Adrenal gland (tissue), 19 donors: ENCODE results near the gene TAL1. TPM values are rescaled to one million over a fixed set of nuclear protein-coding genes. Genes with fewer than 3 reads are reported as not detected.
"Not testable (repeated sequence)": the region's sequence is repeated elsewhere in the genome, so short reads cannot be mapped to it uniquely, and the experiment has no call there.

Experiments used
- DNase-seq, 7 donors: peaks; one replicate each; pipeline ENCODE4 v3.0.0-alpha.2; 2019 to 2020
- H3K27ac ChIP-seq, 5 donors: fragments of 200-600 bp; sonication (generic) in 4 of 5; 1 replicate in 3 of 5; 2 replicates in 2 of 5; pipeline versions ENCODE4 v1.5.1 to v1.8.0; 2016 to 2020; ENCODE audit warnings: mild to moderate bottlenecking in 1 of 5
- H3K27me3 ChIP-seq: fragments of 200-600 bp; 2 replicates; pipeline ENCODE4 v1.8.0; 2021
- H3K36me3 ChIP-seq, 2 donors: fragments of 200-600 bp; replicated peaks in 1 of 2; 1 replicate in 1 of 2; 2 replicates in 1 of 2; pipeline versions ENCODE4 v1.5.1 to v1.8.0; 2018 to 2022
- H3K4me1 ChIP-seq, 2 donors: fragments of 200-600 bp; replicated peaks in 1 of 2; 1 replicate in 1 of 2; 2 replicates in 1 of 2; pipeline versions ENCODE4 v1.5.1 to v1.8.0; 2018 to 2021
- H3K4me3 ChIP-seq, 4 donors: fragments of 200-600 bp; sonication (generic) in 3 of 4; one replicate each; pipeline ENCODE4 v1.5.1; 2016 to 2018
- H3K9me3 ChIP-seq, 3 donors: fragments of 200-600 bp; sonication (generic) in 1 of 3; replicated peaks in 1 of 3; 1 replicate in 2 of 3; 2 replicates in 1 of 3; pipeline versions ENCODE4 v1.5.1 to v1.8.0; 2016 to 2021
- POLR2A ChIP-seq, 2 donors: fragments of 450-650 bp; IDR thresholded peaks; one replicate each; pipeline ENCODE4 v1.6.1; 2017; ENCODE audit warnings: antibody characterized with exemption in 2 of 2, mild to moderate bottlenecking in 2 of 2, moderate library complexity in 1 of 2
- WGBS, 4 donors: extraction: QIAGEN DNeasy Blood & Tissue Kit in 2 of 4; methylation state at CpG; one replicate each; pipeline versions ENCODE4 v1.1.5 to v1.1.7; 2013 to 2017; 5-methylcytosine and 5-hydroxymethylcytosine counted together
- intact Hi-C, 2 donors: fragments of 100-400 bp; cut with DNase I; formaldehyde crosslinking; loops; one replicate each; pipeline versions ENCODE4 v1.14.1 to v1.15.0; 2022 to 2023
- long read RNA-seq, 10 donors: library from polyadenylated mRNA in 3 of 10; unstranded in 2 of 10; stranded (forward) in 1 of 10; transcript quantifications; one replicate each; pipeline ENCODE4 v2.0.0 and lab custom pipeline, GENCODE V29; 2021 to 2026
- polyA plus RNA-seq, 3 donors: library from polyadenylated mRNA; stranded (reverse); fragments of 200-250 nt in 2 of 3; fragments of 350-450 nt in 1 of 3; fragmentation: Illumina TruSeq in 1 of 3; extraction: RNeasy Lipid Tissue Mini Kit (QIAGEN cat#74804) in 1 of 3; gene quantifications; one replicate each; pipeline ENCODE4 v1.2.3, GENCODE V29; 2013 to 2014
- total RNA-seq, 9 donors: library from RNA; depleted of rRNA in 4 of 9; stranded (reverse); fragments of >200 nt in 4 of 9; fragments of 120-200 nt in 1 of 9; fragmentation: NEBNext Ultra II Directional in 1 of 9; extraction: Animal tissue kit (Norgen Biotek cat#: 25700) in 1 of 9; gene quantifications; one replicate each; pipeline versions ENCODE4 v1.1.0 to v1.2.4, GENCODE V29; 2013 to 2023
- TF ChIP-seq, protein P1 (sequence below), 6 experiments: fragments of 450-650 bp in 4 of 6; fragments of 200-600 bp in 2 of 6; sonication (generic) in 1 of 6; IDR thresholded peaks; 1 replicate in 5 of 6; 2 replicates in 1 of 6; pipeline versions ENCODE4 v1.5.1 to v1.8.0; 2016 to 2021; ENCODE audit warnings: antibody characterized with exemption in 6 of 6, mild to moderate bottlenecking in 2 of 6, moderate library complexity in 1 of 6
- donor health status: healthy with polysubstance abuse.
- donor health status: Bipolar disorder and iron deficiency.
- donor health status: DM: yes; HTN: yes; CAD: no.
- donor health status: DM: no; HTN: no; CAD: no.
- donor health status: DM: no; HTN: no; CAD: no.
- donor health status: DM: yes; HTN: yes; CAD: no.

The TAL1 gene
- total RNA-seq (1 to 10 TPM; 1.2 to 6.0 (median 3.0) TPM), polyA plus RNA-seq (10 to 100 TPM in 1 of 3 donors, 1 to 10 TPM in 2; 2.9 to 13.4 (median 5.4) TPM)
- long read RNA-seq, donor 1, full-length matches to known transcripts = 1 of 1 reads
- long read RNA-seq, donor 1, partial matches to known transcripts = 0 of 1 reads
- long read RNA-seq, donor 1, other reads (novel, unspliced or antisense) = 0 of 1 reads
- long read RNA-seq, donor 2, full-length matches to known transcripts = 1 of 1 reads
- long read RNA-seq, donor 2, partial matches to known transcripts = 0 of 1 reads
- long read RNA-seq, donor 2, other reads (novel, unspliced or antisense) = 0 of 1 reads
- long read RNA-seq, donor 3 = 0 reads
- long read RNA-seq, donor 4 = 0 reads
- long read RNA-seq, donor 5, partial matches to known transcripts = 2 of 2 reads
- long read RNA-seq, donor 5, other reads (novel, unspliced or antisense) = 0 of 2 reads
- long read RNA-seq, donor 6, partial matches to known transcripts = 0 of 1 reads
- long read RNA-seq, donor 6, other reads (novel, unspliced or antisense) = 1 of 1 reads
- long read RNA-seq, donor 7, full-length matches to known transcripts = 1 of 1 reads
- long read RNA-seq, donor 7, partial matches to known transcripts = 0 of 1 reads
- long read RNA-seq, donor 7, other reads (novel, unspliced or antisense) = 0 of 1 reads
- long read RNA-seq, donor 8 = 0 reads
- long read RNA-seq, donor 9 = 0 reads
- long read RNA-seq, donor 10, full-length matches to known transcripts = 1 of 1 reads
- long read RNA-seq, donor 10, partial matches to known transcripts = 0 of 1 reads
- long read RNA-seq, donor 10, other reads (novel, unspliced or antisense) = 0 of 1 reads

DNA sequence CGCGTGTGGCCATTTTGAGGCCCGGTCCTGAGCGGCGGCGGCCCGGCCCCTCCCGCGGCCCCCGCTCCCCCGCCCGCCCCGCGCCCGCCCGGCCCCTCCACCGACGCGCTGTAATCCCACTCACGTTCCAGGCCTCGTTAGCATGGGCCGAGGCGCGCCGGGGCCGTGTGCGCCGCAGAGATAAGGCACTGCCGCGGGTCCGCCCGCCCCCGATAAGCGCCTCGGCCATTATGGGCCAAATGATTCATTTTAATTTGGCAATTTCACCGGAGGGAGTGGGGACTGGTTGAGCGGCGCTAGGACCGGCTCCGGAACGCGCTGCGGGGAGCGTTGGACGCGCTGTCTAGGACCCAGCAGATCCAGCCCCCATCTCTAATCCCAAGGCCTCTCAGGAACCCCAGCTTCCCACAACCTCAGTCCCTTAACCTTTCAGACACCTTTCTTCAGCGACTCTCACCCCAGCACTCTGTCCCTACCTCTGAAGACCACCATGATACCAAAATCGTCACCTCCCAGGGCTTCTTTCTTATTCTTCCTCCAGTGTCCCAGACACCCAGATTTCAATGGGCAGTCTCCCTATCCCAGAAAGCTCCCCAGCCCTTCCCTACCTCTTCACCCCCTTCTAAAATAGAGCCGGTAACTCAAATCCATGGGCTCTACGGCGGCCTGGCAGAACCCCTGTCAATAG lies at the start of gene TAL1:
Gene TAL1 (minus strand): TSS at position 39 of the 688 bp plus-strand sequence. CDS start 6,337 bp downstream, outside the sequence.
- Histone ChIP-seq H3K4me3 (peak within 1 kb of the TSS in 1 of 4 donors; percentile 23), H3K27ac (peak within 1 kb of the TSS in 2 of 5 donors; percentile 6 to 77), H3K36me3 (no peaks in the 10 kb centered on the region), H3K27me3 (peaks cover 57% of the 10 kb centered on the region), H3K4me1 (no peaks in the 10 kb centered on the region), H3K9me3 (no peaks in the 10 kb centered on the region)
- no peak for TF ChIP-seq POLR2A (IDR thresholded peaks at IDR 0.05)
- TF ChIP-seq, protein P1, sequence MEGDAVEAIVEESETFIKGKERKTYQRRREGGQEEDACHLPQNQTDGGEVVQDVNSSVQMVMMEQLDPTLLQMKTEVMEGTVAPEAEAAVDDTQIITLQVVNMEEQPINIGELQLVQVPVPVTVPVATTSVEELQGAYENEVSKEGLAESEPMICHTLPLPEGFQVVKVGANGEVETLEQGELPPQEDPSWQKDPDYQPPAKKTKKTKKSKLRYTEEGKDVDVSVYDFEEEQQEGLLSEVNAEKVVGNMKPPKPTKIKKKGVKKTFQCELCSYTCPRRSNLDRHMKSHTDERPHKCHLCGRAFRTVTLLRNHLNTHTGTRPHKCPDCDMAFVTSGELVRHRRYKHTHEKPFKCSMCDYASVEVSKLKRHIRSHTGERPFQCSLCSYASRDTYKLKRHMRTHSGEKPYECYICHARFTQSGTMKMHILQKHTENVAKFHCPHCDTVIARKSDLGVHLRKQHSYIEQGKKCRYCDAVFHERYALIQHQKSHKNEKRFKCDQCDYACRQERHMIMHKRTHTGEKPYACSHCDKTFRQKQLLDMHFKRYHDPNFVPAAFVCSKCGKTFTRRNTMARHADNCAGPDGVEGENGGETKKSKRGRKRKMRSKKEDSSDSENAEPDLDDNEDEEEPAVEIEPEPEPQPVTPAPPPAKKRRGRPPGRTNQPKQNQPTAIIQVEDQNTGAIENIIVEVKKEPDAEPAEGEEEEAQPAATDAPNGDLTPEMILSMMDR (IDR thresholded peaks at IDR 0.05) = no peak
- WGBS, 4 donors = 14 to 28% (median 15%) methylated on average over 17 to 51 of the region's 51 CpGs
- DNase-seq = no peak
- intact Hi-C loops = no loop called here

DNA sequence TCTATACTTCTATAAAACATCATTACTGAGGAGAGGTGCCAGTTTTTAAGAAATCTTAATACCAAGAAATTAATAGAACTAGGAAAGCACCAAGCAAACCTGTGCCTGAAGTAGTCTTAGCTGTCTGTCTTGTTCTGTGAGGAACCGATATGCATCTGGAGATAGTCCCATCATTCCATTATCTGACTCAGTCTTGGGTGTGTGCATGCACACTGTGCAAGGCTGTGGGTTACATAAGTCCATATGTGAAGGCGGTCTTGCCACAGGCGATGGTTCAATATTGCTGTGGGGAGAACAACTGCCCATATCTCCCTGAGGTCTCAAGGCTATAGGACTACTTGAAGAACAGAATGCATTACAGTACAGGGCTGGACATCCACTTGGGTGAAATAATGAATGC lies 48.1 kb upstream of the TAL1 start:
- DNase-seq = no peak
- Histone ChIP-seq H3K27ac (no peak overlapping the region), H3K9me3 (no peaks in the 10 kb centered on the region), H3K4me3 (no peak overlapping the region), H3K4me1 (no peaks in the 10 kb centered on the region), H3K27me3 (no peaks in the 10 kb centered on the region), H3K36me3 (no peaks in the 10 kb centered on the region)
- 95 to 98% (median 98%) methylated on average over 3 of the region's 3 CpGs for WGBS, 4 donors
- intact Hi-C loops = no loop called here
- TF ChIP-seq, protein P1 (IDR thresholded peaks at IDR 0.05) = no peak
- TF ChIP-seq POLR2A (IDR thresholded peaks at IDR 0.05) = no peak

DNA sequence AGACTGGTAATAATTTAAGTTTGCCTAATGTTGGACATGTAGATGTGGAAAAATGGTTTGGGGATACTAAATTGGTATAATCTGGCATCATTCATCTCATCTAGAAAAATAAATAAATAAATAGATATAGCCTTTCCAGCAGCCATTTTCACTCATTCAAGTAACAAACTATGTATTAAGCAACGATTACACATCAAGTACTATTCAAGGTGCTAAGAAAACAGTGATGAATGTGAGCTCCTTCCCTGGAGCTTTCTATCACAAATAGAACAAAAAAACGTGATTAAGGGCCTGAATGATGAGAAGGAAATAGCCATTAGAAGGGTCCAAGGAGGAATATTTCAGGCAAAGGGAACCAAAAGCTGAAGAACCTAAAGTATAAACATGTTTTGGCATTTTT lies 44.8 kb upstream of the TAL1 start:
- WGBS, 4 donors = 86 to 91% (median 89%) methylated on average over 2 of the region's 2 CpGs
- TF ChIP-seq, protein P1 (IDR thresholded peaks at IDR 0.05) = no peak
- TF ChIP-seq POLR2A (IDR thresholded peaks at IDR 0.05) = no peak
- H3K4me3 ChIP-seq = no peak overlapping the region
- H3K27ac ChIP-seq = no peak overlapping the region
- H3K4me1 ChIP-seq = no peaks in the 10 kb centered on the region
- no peak for DNase-seq
- no peaks in the 10 kb centered on the region for H3K9me3 ChIP-seq
- no peaks in the 10 kb centered on the region for H3K36me3 ChIP-seq
- intact Hi-C loops = no loop called here
- no peaks in the 10 kb centered on the region for H3K27me3 ChIP-seq

DNA sequence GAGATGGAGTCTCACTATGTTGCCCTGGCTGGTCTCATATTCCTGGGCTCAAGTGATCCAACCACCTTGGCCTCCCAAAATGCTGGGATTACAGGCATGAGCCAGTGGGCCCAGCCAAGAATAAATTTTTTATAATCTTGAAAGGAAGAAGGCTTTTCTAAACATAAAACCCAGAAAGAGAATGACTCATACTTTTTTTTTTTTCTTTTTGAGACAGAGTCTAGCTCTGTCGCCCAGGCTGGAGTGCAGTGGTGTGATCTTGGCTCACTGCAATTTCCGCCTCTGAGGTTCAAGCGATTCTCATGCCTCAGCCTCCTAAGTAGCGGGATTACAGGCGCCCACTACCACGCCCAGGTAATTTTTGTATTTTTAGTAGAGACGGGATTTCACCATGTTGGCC lies 43.8 kb upstream of the TAL1 start:
- H3K27me3 ChIP-seq, H3K27ac ChIP-seq, H3K36me3 ChIP-seq, intact Hi-C loops, H3K9me3 ChIP-seq, DNase-seq, H3K4me1 ChIP-seq, H3K4me3 ChIP-seq: not testable (repeated sequence)
- WGBS, 4 donors = 94 to 98% (median 96%) methylated on average over 7 of the region's 7 CpGs

DNA sequence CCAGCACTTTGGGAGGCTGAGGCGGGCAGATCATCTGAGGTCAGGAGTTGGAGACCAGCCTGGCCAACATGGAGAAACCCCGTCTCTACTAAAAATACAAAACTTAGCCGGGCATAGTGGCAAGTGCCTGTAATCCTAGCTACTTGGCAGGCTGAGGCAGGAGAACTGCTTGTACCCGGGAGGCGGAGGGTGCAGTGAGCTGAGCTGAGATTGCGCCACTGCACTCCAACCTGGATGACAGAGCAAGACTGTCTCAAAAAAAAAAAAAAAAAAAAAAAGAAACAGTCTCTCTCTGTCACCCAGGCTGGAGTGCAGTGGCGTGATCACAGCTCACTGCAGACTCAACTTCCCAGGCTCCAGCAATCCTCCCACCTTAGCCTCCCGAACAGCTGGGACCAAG lies 33.5 kb upstream of the TAL1 start:
- H3K27ac ChIP-seq, DNase-seq, H3K27me3 ChIP-seq, H3K4me3 ChIP-seq, H3K9me3 ChIP-seq, intact Hi-C loops, H3K4me1 ChIP-seq, H3K36me3 ChIP-seq: not testable (repeated sequence)
- 95 to 99% (median 98%) methylated on average over 8 of the region's 8 CpGs for WGBS, 4 donors
